Activated T-cell treated with anti-CD3 and anti-CD28 coated beads, Interleukin-2, amount 50 U/mL, for 1 hour (primary cell): Measurements from ENCODE around the gene CDH4.

Experiments used
- DNase-seq: peaks from one replicate; pipeline ENCODE4 v3.0.0-alpha.2; 2020

Gene CDH4

DNA sequence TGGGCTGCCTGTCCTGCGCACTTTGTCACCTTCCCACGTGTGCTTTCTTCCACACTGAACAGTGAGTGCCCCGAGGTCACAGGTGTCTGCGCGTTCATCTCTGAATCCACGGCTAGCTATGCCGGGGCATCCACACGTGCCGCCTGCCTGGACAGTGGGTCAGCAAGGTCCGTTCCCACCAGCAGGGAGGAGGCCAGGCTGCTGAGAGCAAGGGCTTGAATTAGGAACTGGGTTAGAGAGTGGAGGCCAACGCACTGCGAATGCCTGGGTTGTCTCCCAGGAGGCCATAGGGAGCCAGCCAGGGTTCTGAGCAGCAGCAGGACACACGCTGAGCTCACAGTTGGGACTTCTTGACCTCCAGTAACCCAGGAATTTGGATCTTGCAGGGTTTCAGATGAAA lies 565.5 kb downstream of the CDH4 start:
- no peak for DNase-seq

DNA sequence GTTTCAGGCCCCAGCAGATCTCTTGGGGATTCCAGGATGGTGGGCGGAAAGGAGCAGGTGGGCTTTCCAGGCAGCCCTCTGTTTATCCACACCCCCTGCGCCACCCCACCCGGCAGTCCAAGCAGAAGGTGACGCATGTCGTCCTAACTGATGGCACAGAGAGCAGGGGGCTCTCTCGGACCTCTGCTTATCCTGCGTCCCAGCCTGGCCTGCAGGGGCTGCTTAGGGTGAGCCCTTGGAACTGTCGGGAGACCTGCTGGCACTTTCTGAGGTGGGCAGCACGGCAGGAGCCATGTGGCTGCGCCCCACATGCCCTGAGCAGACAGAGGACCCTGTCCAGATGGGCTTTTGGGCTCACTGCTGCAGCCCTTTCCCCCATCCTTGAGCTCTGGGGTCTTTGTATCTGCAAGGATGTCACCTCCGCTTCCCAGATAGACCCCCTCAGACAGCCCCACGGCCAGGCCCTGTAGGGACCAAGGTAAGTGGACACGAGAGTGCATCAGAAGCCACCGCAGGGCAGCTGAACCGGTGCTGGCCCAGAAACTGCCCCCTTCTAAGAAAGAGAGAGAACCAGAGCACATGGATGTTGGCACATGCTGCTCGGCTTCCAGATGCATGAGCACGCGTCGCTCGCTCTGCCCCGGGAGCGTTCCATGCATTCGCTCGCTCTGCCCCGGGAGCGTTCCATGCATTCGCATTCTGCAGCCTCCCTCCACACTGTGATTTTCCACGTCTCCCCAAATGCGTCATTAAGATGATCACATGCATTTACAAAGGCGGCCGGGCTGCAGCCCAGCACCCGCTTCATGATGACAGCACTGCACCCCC lies 566.9 kb downstream of the CDH4 start:
- DNase-seq, result no peak

DNA sequence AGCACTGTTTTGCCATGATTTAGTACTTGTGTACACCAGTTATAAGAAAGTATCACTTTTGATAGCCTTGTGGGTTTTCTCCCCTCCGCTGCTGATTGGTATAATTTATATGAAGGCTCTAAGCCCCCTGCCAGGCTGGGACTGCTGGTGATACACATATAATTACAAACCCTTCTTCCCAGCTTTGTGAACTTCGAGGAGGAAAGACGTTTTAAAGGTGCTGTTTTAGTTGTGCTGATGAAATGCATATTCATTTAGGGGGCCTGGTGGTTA lies 567.4 kb downstream of the CDH4 start:
- no peak for DNase-seq

DNA sequence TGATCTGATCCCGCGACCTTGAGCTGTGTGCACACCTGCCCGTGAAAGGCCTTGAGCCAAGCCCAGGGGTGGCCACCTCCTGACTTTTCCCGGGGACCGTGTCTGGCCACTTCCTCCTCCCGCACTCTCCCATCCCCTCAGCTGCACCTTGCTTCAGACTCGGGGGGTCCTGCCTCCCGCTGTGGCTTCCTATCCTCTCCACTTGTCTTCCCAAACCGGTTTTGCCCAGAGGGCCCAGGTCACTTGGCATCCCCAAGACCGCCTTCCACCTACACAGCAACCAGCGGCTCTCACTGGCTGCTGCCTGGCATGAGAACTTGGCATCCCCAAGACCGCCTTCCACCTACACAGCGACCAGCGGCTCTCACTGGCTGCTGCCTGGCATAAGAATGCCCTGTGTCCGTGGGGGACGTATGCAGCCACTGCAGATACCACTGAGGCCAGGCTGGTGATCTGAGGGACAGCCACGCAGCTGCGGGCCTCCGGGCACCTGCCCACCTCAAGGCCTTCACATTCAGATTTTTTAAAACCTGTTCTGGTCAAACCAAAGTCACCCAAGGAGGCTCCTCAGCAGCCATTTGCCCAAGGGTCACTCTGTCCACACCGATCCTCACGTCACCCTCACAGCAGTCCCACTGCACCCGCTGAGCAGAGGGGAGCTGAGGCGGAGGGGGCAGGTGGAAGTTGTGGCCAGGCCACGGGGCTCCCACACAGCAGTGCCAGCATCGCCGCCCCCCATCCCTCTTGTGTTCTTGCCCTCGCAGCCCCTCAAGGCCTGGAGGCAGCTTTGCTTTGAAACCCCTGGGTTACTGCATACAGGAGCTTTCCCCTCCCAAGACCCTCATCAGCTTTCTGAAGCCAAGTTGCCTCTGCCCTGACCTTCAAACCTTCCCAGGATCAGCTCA lies 568.1 kb downstream of the CDH4 start:
- DNase-seq, result no peak

DNA sequence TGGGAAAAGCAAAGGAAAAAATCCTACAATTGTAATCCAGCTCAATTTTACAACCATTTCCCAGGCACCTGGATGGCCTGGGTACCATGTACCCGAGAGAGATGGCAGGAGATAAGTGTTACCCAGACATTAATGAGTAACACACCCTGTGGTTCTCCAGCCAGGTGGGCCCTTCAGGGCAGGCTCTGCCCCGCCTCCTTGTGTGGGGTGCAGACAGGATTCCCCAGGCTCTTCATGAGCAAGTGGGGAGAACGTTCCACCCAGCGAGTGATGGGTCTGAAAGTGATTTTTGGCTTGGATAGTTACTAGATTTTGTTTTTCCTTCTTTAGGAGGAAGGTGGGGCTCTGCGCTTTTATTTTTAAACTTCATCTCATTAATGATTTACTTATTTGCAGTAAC lies 569.7 kb downstream of the CDH4 start:
- DNase-seq, result no peak

DNA sequence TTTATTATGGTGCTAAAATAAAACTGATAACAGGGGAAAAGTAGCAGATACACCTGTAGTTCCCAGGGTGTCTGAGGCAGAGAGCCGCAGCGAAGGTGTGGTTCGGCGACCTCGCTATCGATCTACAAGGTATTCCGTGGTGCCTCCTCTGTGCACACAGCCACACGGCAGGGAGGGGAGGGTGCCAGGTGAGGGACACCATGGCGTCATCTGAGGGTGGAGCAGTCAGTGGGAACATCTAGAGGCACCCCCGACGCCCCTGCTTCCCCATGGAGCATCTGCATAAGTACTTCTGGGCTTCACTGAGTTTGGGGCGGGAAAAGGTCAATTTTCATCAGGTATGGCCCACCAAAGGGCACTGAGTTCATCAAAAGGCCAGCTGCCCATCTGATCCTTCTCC lies 570.3 kb downstream of the CDH4 start:
- no peak for DNase-seq

DNA sequence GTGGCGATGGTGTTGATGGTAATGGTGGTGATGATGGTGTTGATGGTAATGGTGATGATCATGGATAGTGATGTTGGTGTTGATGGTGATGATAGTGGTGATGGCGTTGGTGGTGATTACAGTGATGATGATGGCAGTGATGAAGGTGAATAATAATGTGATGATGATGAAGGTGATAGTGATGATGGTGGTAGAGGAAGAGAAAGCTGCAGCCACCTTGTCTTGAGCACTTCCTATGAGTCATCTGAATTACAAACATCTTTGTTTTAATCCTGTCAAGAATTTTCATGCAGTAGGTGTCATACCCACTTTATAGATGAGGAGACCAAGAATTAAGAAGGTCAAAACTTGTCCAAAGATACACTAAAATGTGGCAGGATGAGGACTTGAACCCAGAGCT lies 571.2 kb downstream of the CDH4 start:
- no peak for DNase-seq

DNA sequence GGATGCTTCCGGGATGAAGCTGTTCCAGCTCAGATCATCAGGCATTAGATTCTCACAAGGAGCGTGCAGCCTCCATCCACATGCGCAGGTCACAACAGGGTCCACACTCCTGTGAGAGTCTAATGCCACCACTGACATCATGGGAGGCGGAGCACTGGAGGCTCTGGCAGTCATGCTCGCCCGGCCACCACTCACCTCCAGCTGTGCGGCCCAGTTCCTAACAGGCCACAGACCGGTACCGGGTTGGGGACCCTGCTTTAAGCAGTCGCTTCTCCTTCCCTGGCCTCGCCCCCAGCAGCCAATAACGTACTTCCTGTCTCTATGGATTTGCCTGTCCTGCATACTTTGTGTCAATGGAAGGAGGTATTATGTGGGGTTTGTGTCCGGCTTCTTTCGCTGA lies 576.8 kb downstream of the CDH4 start:
- DNase-seq, result no peak

DNA sequence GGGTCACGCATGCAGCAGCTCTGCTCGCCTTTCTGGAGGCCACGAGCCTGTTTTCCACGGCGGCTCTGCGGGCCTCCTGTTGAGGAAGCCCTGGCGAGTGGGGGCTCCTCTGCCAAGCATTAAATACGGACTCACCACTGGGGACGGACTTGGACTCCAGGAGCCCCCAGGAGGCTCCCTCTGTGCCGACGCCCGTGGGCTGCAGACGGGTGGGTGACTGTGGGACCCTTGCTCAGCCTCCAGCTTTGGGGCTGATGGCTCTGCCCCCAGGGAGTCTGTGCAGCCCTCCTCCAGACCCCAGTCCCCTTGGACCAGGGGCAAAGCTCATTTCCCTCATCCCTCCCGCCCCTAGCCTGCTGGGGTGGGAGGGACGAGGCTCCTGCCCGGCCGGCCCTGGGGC lies 577.5 kb downstream of the CDH4 start:
- DNase-seq, result no peak

DNA sequence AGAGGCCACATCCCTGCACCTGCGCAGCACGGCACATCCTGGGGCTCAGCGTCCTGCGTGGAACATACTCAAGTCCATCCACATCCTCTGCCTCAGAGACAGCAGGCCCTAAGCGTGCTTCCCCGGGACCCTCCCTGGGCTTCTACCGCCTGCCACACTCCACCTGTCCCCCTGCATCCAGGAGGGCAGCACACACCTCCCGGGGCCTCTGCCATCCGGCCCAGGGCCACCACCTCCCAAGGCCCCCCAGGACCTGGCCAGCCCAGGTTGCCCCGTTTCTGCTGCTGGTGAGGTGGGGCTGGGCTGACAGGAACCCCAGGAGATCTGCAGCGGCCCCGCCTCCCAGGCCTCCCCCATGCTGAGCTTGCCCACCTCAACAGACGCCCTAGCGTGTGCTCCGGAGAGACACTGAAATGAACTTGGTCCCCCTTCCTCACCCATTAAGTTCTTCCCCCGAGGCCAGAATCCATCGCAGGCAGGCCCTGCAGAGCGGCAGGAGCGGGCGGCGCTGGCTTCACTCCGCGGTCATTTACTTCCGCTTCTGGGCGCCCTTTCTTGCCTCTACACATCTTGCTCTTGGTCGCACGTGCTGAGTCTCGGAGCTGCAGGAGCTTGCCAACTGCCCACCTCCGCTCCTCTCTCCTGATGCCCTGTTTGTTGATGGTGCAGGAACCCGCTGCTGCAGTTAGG lies 578.3 kb downstream of the CDH4 start:
- DNase-seq, result no peak

DNA sequence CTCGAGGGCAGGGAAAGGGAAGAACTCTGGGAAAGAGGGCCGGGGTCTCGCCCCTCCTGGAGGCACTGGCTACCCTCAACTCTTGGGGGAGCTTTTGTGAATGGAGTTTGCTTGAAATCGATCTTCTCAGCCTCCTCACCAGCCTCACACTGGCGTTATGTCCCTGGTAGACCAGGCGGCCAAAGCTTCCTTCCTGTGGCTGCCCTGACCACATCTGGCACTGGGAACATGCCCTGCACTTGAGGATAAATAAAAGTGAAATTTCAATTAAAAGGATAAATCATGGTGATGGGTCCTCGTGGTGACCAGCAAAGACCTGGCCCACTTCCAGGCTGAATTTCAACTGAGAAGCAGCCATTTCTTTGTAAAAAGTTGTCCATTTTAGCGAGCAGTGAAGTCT lies 578.9 kb downstream of the CDH4 start:
- no peak for DNase-seq

DNA sequence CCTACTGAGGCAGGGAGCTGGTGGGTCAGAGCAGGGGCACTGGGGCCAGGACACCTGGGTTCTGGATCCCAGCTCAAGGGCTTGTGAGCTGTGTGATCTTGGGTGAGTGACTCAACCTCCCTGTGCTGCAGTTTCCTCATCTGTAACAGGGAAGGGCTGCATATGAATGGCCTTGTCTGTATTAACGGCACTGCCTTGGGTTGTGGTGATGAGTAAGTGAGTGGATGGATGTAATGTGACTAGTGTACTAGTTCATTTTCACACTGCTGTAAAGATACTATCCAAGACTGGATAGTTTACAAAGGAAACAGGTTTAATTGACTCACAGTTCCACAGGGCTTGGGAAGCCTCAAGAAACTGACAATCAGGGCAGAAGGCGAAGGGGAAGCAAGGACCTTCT lies 580.1 kb downstream of the CDH4 start:
- no peak for DNase-seq

DNA sequence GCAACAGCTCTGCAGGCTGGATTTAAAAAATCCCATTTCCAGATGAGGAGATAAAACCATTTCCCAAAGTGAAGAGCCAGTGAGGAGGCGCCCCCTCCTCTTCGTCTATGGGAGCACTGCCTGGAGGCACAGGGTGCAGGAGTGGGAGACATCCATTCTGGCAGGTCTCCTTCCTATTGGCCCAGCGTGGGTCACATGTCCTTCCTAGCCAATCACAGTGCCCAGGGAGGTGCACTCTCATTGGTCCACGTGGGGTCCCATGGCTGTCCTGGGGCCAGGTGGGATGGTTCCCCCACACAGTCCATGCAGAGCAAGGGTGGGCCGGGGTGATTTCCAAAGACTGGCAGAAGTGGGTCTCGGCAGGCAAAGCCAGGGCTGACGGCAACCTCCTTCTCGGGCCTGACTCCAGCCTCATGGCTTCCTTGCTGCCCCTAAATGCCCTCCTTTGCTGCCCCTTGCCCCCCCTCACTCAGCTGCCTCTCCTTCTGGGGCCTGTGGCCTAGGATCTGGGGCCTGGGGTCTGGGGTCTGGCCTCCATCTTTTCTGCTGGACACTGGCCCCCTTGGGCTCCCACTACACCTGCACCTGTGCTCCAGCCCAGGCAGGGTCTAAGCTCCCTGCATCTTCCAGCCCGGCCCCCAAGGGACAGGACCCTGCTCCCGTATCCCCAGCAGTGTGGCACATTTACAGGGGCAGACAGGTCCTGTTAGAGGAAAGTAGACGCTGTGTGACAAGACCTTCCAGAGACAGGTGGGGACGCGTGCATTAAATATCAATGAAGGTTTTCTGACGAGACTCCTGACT lies 581.9 kb downstream of the CDH4 start:
- no peak for DNase-seq

DNA sequence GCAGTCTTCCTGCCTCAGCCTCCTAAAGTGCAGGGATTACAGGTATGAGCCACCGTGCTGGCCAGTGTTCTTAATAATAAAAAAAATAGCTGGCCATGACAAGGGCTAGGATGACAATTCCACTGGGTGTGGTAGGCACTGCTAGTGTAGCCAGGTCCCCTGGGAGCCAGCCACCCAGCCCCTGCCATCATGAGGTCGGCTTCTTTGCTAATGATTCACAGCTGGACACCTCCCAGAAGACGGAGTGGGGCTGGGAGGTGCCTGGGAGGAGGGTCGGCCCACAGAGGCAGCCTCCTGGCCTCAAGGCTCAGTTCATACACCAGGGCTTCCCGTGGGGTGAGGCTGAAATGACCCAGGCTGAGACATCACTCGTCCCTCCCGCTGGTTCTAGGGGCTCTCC lies 583.2 kb downstream of the CDH4 start:
- DNase-seq, result no peak

DNA sequence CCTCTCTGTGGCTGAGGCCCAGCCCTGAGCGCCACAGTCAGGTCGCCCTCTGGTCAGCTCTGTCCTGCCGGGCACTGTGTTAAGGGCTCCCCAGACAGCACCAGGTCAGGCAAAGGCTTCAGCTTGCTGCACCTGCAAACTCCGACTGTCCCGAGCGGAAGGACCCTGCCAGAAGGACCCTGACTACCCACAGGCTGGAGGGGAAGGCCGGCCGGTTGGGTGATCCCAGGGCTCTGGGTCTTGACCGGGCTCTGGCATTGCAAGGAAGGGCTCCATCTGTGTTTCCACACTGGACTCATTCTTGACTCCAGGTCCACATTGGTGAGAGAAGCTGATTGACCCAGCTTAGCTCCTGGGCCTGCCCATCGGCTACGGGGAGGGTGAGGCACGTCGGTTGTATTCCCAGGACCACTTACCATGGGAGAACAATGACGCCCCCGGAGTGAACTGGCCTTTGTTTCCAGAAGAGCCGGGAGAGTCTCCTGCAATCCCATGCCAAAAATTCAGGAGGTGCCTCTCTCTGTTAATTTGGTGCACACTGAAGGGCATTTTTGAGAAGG lies 583.8 kb downstream of the CDH4 start:
- no peak for DNase-seq

DNA sequence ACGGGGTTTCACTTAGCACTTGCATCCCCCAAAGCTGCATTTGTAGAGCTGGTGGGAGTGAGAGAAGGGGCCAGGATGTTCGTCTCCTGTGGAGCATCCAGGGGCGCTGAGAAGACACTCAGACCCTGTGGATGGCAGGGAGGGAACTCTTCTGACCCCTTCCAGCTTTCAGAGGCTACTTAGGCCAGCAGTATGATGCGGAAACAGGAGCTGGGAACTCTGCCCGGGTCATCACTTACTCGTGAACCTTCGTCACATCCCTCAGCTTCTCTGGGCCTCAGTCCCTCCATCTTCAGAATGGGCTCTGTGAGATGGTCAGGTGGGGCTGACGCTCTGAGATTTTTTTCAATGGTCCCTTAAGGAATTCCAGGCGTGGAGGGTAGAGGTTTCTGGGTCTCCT lies 585.1 kb downstream of the CDH4 start:
- no peak for DNase-seq

DNA sequence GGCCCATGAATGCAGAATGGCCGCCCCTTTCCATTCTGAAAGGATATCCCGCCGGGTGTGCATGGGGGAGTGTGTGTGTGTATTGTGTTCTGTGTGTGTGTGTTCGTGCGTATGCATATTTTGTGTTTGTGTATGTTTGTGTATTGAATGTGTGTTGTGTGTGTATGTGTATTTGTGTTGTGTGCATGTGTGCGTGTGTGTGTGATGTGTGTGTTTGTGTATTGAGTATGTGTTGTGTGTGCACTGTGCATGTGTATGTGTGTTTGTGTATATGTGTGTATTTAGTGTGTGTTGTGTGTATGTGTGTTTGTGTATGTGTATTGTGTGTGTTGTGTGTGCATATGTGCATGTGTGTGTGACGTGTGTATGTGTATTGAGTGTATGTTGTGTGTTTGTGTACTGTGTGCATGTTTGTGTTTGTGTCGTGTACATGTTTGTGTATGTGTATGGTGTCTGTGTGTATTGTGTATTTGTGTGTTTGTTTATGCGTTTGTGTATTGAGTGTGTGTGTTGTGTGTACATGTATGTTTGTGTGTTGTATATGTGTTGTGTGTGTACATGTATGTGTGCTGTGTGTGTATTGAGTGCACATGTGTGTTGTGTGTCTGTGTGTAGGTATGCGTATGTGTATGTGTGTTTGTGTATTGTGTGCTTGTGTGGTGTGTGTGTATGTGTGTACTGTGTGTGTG lies 587.3 kb downstream of the CDH4 start:
- DNase-seq, result no peak

DNA sequence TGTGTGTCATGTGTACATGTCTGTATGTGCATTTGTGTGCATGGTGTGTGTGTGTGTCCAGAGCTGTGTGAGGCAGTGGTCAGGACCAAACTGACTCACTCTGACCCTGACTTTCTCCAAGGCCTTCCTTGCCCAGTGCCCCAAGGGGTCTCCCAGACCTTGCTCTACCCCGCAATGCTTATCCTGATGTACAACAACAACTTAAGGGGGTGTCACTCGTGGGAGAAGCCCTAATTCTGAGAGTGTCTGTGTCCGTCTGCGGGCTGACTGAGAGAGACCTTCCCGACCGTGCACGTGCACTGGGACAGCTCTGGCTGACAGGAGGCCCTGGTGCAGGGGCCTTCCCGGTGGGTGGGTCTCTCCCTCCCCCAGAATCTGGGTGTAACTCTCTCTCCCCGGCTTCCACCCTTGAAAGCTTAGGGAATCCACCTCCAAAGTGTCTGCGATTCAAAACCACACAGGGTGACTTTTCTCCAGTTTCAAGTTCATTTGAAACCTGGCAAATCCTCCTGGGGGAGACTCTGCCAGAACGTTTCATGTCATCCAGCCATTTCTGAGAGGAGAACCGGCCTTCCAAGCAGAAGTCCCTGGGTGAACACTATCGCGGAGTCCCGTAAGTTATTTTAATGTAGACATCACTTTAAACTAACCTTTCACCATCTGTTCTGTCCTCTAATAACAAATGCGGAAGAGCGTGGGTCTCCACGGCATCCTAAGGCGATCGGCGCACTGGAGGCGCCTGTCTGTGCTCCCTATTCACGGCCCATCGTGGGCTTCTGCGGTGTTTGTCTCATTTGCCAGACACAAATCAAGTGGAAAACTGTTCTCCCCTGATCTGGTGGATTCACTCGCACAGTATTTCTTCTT lies 588.1 kb downstream of the CDH4 start:
- no peak for DNase-seq

DNA sequence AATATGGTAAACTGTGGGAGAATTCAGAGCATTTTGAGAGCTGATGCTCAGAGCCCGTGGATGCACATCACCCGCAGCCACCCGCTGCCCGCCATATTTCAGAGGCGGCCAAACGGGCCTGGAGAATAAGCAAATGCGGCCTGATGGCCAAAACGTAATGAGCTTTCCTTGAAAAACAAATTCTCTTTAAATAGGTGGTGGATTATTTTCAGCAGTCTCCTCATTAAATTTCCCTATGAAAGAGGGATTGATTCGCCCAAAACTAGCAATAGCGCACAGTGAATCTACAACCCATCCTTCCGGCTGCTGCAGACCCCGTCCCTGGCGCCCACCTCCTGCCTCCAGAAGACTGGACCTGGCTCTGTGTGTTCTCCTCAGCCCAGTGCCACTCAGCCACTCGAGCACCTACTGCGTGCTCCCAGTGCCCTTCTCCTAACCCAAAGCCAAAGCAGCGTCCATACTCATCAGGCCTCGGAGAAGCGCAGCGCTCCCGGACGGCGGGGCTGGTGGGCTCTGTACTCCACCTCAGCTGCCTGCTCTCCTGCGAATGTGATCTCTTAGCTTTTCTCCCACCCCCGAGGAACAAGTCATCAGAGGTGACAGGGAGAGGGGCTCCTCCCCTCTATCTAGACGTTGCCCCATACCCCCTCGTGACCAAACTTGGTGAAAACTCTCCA lies 588.9 kb downstream of the CDH4 start:
- no peak for DNase-seq

DNA sequence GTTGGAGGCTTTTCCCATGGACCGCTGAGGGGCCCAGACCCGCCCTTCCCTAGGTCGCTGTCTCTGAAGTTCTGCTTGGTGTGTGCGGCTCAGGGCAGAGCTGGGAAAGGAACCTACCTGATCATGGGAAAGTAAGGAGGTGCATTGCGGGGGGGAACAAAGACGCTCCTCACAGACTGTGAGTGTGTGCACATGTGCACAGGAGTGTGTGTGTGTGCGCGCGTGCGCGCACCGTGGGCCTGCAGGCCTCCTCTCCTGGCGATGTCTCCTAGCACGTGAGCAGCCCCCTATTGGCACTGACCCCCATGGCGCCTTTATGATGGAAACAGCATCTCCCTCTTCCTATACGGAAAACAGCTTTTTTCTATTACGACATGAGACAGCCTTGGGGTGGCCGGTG lies 589.5 kb downstream of the CDH4 start:
- no peak for DNase-seq

DNA sequence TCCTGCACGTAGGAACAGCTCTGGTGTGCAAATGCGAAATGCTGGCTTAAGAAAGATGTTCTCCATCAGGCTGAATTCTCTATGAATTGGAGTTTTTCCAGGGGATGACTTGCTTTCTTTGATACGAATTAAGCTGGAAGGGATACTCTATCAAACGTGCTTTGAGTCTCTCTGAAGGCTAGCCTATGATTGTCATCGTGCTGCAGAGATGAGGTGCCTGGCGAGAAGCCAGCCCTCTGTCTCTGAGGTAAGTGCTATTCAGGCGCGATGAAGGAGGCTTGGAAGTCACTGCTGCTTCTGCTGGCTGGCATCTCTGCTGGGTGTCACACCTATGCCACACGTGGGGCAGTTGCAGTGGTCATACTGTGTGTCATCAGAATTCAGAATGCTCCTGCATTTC lies 589.9 kb downstream of the CDH4 start:
- DNase-seq, result no peak
